22Rv1 (cell line): Measurements from ENCODE around the gene TUBG2.
A peak's percentile ranks its signal among the peaks of the same experiment; 100 is the strongest.

Source experiments
- H3K27ac ChIP-seq: fragments of 450-650 bp; 2 replicates; pipeline ENCODE4 v1.5.1; 2017
- CTCF ChIP-seq: fragments of 450-650 bp; IDR thresholded peaks from 2 replicates; pipeline ENCODE4 v1.5.1; 2017; ENCODE audit warnings: mild to moderate bottlenecking
- ZFX ChIP-seq: fragments of 450-650 bp; IDR thresholded peaks from 2 replicates; pipeline ENCODE4 v1.6.1; 2017; ENCODE audit warnings: antibody characterized with exemption, borderline replicate concordance

Gene TUBG2

GRCh38 chr17:42682722-42683403 lies 23.8 kb downstream of the TUBG2 start:
- TF ChIP-seq CTCF (no peak), ZFX (no peak)
- peak overlapping the region; percentile 57 for H3K27ac ChIP-seq

GRCh38 chr17:42683407-42684034 lies 24.4 kb downstream of the TUBG2 start:
- peak overlapping the region; percentile 57 for H3K27ac ChIP-seq
- TF ChIP-seq ZFX = no peak
- TF ChIP-seq CTCF = no peak

GRCh38 chr17:42684929-42685556 lies 26.0 kb downstream of the TUBG2 start:
- TF ChIP-seq CTCF (no peak), ZFX (no peak)
- H3K27ac ChIP-seq = no peak overlapping the region

- no peak for TF ChIP-seq ZFX
- TF ChIP-seq CTCF = no peak
- no peak overlapping the region for H3K27ac ChIP-seq
Observed at GRCh38 chr17:42685831-42686230, 26.7 kb downstream of the TUBG2 start.

- no peak for TF ChIP-seq CTCF
- no peak for TF ChIP-seq ZFX
- no peak overlapping the region for H3K27ac ChIP-seq
Observed at GRCh38 chr17:42686520-42687128, 27.5 kb downstream of the TUBG2 start.

GRCh38 chr17:42687707-42688320 lies 28.7 kb downstream of the TUBG2 start:
- TF ChIP-seq ZFX (no peak), CTCF (no peak)
- H3K27ac ChIP-seq = no peak overlapping the region
